HL-60 (cell line): ENCODE measurements around the gene QSOX2.

Experiments used
- DNase-seq, 2 experiments: peaks; one replicate each; pipeline ENCODE4 v3.0.0-alpha.2; 2010 to 2020; ENCODE audit warnings: low read depth in 1 of 2, low spot score in 1 of 2
- H3K27ac ChIP-seq: fragments of 250-450 bp; sonication (Bioruptor Pico); replicated peaks from 2 replicates; pipeline ENCODE4 v1.5.1; 2020; ENCODE audit warnings: mild to moderate bottlenecking, moderate library complexity
- H3K27me3 ChIP-seq: fragments of 250-450 bp; sonication (Bioruptor Pico); 2 replicates; pipeline ENCODE4 v1.5.1; 2021; ENCODE audit warnings: mild to moderate bottlenecking, moderate library complexity; ENCODE audit not compliant: insufficient read depth, poor library complexity, severe bottlenecking
- H3K4me3 ChIP-seq: replicated peaks from 2 replicates; pipeline ENCODE4 v1.5.1; 2011; ENCODE audit warnings: mild to moderate bottlenecking, control low read depth, low read length; ENCODE audit not compliant: insufficient read depth
- CTCF ChIP-seq: IDR thresholded peaks from one replicate; pipeline ENCODE4 v1.5.1; 2011; ENCODE audit warnings: low read length, control low read depth, inconsistent platforms; ENCODE audit not compliant: insufficient read depth
- GABPA ChIP-seq: IDR thresholded peaks from 2 replicates; pipeline ENCODE4 v1.6.1; 2012; ENCODE audit warnings: low read depth
- POLR2AphosphoS5 ChIP-seq: IDR thresholded peaks from 2 replicates; pipeline ENCODE4 v1.6.1; 2012; ENCODE audit warnings: low read depth
- SPI1 ChIP-seq: IDR thresholded peaks from 2 replicates; pipeline ENCODE4 v1.6.1; 2012; ENCODE audit warnings: low read depth, mild to moderate bottlenecking, borderline replicate concordance
- TF ChIP-seq, protein P1 (sequence below): IDR thresholded peaks from 2 replicates; pipeline ENCODE4 v1.6.1; 2012; ENCODE audit warnings: low read depth; ENCODE audit not compliant: insufficient replicate concordance

QSOX2 gene

DNA sequence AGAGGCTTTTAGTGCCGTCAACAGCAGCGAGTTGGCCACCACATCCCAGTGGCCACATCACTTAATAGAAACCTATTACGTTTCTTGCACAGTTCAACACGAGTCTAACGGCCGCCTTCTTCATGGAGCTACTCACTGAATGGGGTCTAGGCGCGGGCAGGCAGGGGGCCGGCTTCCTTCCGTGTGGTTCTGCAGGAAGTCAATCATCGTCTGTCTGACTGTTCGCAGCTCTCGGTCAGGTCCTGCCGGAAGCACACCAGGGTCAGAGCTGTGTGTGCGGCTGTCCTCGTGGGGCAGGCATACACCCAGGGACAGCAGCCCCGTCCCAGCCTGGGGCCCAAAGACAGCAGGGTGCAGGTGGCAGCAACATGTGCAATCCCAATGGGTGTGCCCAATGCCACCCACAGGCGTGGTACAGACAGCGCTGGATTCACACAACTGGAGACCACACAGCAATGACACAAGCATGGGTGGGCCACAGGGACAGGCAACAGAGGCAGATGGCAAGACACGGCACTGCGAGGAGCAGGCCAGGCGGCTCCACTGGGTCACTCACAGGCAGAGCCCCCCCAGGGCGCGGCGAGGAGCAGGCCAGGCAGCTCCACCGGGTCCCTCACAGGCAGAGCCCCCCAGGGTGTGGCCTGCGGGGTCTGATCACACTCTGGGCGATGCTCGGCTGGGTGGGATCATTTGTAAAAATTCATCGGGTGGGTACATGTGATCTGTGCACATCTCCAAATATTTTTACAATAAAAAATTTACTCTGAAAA lies 21.6 kb downstream of the QSOX2 start:
- no peak overlapping the region for H3K27ac ChIP-seq
- TF ChIP-seq POLR2AphosphoS5 = no peak
- TF ChIP-seq, protein P1, sequence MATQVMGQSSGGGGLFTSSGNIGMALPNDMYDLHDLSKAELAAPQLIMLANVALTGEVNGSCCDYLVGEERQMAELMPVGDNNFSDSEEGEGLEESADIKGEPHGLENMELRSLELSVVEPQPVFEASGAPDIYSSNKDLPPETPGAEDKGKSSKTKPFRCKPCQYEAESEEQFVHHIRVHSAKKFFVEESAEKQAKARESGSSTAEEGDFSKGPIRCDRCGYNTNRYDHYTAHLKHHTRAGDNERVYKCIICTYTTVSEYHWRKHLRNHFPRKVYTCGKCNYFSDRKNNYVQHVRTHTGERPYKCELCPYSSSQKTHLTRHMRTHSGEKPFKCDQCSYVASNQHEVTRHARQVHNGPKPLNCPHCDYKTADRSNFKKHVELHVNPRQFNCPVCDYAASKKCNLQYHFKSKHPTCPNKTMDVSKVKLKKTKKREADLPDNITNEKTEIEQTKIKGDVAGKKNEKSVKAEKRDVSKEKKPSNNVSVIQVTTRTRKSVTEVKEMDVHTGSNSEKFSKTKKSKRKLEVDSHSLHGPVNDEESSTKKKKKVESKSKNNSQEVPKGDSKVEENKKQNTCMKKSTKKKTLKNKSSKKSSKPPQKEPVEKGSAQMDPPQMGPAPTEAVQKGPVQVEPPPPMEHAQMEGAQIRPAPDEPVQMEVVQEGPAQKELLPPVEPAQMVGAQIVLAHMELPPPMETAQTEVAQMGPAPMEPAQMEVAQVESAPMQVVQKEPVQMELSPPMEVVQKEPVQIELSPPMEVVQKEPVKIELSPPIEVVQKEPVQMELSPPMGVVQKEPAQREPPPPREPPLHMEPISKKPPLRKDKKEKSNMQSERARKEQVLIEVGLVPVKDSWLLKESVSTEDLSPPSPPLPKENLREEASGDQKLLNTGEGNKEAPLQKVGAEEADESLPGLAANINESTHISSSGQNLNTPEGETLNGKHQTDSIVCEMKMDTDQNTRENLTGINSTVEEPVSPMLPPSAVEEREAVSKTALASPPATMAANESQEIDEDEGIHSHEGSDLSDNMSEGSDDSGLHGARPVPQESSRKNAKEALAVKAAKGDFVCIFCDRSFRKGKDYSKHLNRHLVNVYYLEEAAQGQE = no peak
- TF ChIP-seq CTCF = no peak
- TF ChIP-seq SPI1 = no peak
- TF ChIP-seq GABPA = no peak
- DNase-seq = no peak
- H3K4me3 ChIP-seq = no peak overlapping the region
- H3K27me3 ChIP-seq = no peaks in the 10 kb centered on the region

- H3K27me3 ChIP-seq = no peaks in the 10 kb centered on the region
- no peak overlapping the region for H3K27ac ChIP-seq
- DNase-seq = no peak
- no peak overlapping the region for H3K4me3 ChIP-seq
- no peak for TF ChIP-seq GABPA
- TF ChIP-seq POLR2AphosphoS5 = no peak
- no peak for TF ChIP-seq CTCF
- no peak for TF ChIP-seq SPI1
- TF ChIP-seq, protein P1 = no peak
Measured at GRCh38 chr9:136222906-136223285, 22.7 kb downstream of the QSOX2 start.

DNA sequence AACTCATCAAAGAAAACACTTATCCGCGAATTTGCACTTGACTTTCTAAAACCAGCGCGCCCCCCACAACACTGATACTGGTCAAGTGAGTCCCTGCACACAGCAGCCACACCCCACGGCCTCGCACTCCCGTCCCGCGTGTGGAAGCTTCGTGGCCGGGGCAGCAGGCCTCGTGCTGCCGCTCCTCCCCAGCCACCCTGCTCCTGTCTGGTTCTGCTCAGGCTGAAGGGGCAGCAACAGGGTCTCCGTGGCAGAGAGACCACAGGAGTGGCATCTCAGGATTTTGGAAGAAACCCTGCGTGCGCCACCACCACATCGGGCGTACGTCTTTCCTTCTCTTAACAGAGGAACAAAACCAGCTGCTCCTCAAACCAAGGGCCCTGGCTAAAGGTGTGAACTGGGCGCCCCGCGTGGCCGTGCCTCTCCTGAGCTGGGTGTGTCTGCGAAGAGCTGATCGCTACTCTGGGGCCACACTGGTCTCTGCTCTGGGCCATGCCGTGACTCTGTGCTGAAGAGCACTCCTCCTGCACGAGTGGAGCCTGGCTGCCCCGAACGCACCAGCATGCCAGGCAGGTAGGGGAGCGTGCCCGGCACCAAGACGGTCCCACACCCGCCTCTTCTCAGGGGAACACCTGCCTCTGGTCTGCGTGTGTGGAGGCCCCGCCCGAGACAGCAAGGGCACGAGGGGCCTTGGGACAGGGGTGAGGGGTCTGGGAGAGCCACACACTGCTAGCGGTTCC lies 23.3 kb downstream of the QSOX2 start:
- Histone ChIP-seq H3K27me3 (no peaks in the 10 kb centered on the region), H3K27ac (no peak overlapping the region), H3K4me3 (no peak overlapping the region)
- no peak for DNase-seq
- TF ChIP-seq, protein P1 = no peak
- TF ChIP-seq POLR2AphosphoS5 (no peak), SPI1 (no peak), CTCF (no peak), GABPA (no peak)
